Measurements from ENCODE around the gene DNAJC21.
A peak's percentile ranks its signal among the peaks of the same experiment; 100 is the strongest.

Gene DNAJC21

GRCh38 chr5:34929134-34929719 lies at the start of gene DNAJC21:
TSS of gene DNAJC21 (plus strand) at chr5:34929559. CDS start at chr5:34929820, 261 bp downstream.
- DNase-seq: peak; percentile 76 to 99 (median 97)

GRCh38 chr5:34881246-34881645 lies 48.1 kb upstream of the DNAJC21 start:
- DNase-seq: no peak

- no peak for DNase-seq
These were observed 42.8 kb upstream of the DNAJC21 start for GRCh38 chr5:34886392-34887119.

- no peak for DNase-seq
These were observed 40.0 kb upstream of the DNAJC21 start for GRCh38 chr5:34889394-34889793.

- DNase-seq: no peak
These were observed 37.4 kb upstream of the DNAJC21 start for GRCh38 chr5:34891981-34892380.

GRCh38 chr5:34892414-34892813 lies 36.9 kb upstream of the DNAJC21 start:
- DNase-seq: no peak

- no peak for DNase-seq
These were observed 34.6 kb upstream of the DNAJC21 start for GRCh38 chr5:34894716-34895115.

- no peak for DNase-seq
These were observed 33.5 kb upstream of the DNAJC21 start for GRCh38 chr5:34895641-34896419.

GRCh38 chr5:34897646-34898045 lies 31.7 kb upstream of the DNAJC21 start:
- DNase-seq: no peak

- peak in 50 of 56 donors; percentile 1 to 84 (median 42) for DNase-seq
These were observed 31.0 kb upstream of the DNAJC21 start for GRCh38 chr5:34898258-34898895.

- DNase-seq: no peak
These were observed 30.3 kb upstream of the DNAJC21 start for GRCh38 chr5:34899066-34899465.

GRCh38 chr5:34900652-34901051 lies 28.7 kb upstream of the DNAJC21 start:
- no peak for DNase-seq

GRCh38 chr5:34903260-34903659 lies 26.1 kb upstream of the DNAJC21 start:
- no peak for DNase-seq

GRCh38 chr5:34905564-34905963 lies 23.8 kb upstream of the DNAJC21 start:
- peak in 1 of 56 donors; percentile 12 for DNase-seq

- DNase-seq: no peak
These were observed 16.3 kb upstream of the DNAJC21 start for GRCh38 chr5:34913072-34913471.

GRCh38 chr5:34914671-34915138 lies 14.7 kb upstream of the DNAJC21 start:
- peak in 17 of 56 donors; percentile 3 to 56 (median 21) for DNase-seq

GRCh38 chr5:34915139-34915855 lies 14.1 kb upstream of the DNAJC21 start, which contains the start of the genes BRIX1 and RAD1:
TSS of gene BRIX1 (plus strand) at chr5:34915711. CDS start at chr5:34915739, 28 bp downstream.
TSS of gene RAD1 (minus strand) at chr5:34915504. CDS start at chr5:34914892, 612 bp downstream.
- peak; percentile 63 to 98 (median 94) for DNase-seq

- peak in 2 of 56 donors; percentile 23 to 24 for DNase-seq
These were observed 13.5 kb upstream of the DNAJC21 start for GRCh38 chr5:34915856-34916192.

GRCh38 chr5:34916518-34916917 lies 12.8 kb upstream of the DNAJC21 start:
- no peak for DNase-seq

- no peak for DNase-seq
These were observed 11.3 kb upstream of the DNAJC21 start for GRCh38 chr5:34918025-34918424.

- no peak for DNase-seq
These were observed 10.3 kb upstream of the DNAJC21 start for GRCh38 chr5:34919077-34919476.
